NCI-H510A (cell line): Measurements from ENCODE around the gene PRSS38.

Source experiments
- DNase-seq: peaks from one replicate; lab custom pipeline; 2025; lab: John Stamatoyannopoulos, UW

Gene PRSS38

GRCh38 chr1:227779021-227779441 lies 36.4 kb upstream of the PRSS38 start:
- no peak for DNase-seq

GRCh38 chr1:227779685-227780084 lies 35.8 kb upstream of the PRSS38 start:
- no peak for DNase-seq

- no peak for DNase-seq
These were observed 35.1 kb upstream of the PRSS38 start for GRCh38 chr1:227780101-227781044.

- DNase-seq: no peak
These were observed 34.1 kb upstream of the PRSS38 start for GRCh38 chr1:227781314-227781930.

GRCh38 chr1:227782226-227782625 lies 33.2 kb upstream of the PRSS38 start:
- DNase-seq: no peak

GRCh38 chr1:227785094-227785804 lies 30.2 kb upstream of the PRSS38 start:
- DNase-seq: no peak

- no peak for DNase-seq
These were observed 29.4 kb upstream of the PRSS38 start for GRCh38 chr1:227785805-227786671.

GRCh38 chr1:227786673-227787512 lies 28.6 kb upstream of the PRSS38 start:
- DNase-seq: no peak

- peak; percentile 92 for DNase-seq
These were observed 27.8 kb upstream of the PRSS38 start for GRCh38 chr1:227787513-227788270.

- peak; percentile 80 for DNase-seq
These were observed 27.0 kb upstream of the PRSS38 start for GRCh38 chr1:227788271-227789083.

GRCh38 chr1:227789084-227790033 lies 26.1 kb upstream of the PRSS38 start:
- no peak for DNase-seq

GRCh38 chr1:227790034-227790400 lies 25.5 kb upstream of the PRSS38 start:
- no peak for DNase-seq

- DNase-seq: no peak
These were observed 24.6 kb upstream of the PRSS38 start for GRCh38 chr1:227790868-227791267.

- no peak for DNase-seq
These were observed 23.9 kb upstream of the PRSS38 start for GRCh38 chr1:227791425-227792143.

GRCh38 chr1:227792216-227793078 lies 23.0 kb upstream of the PRSS38 start:
- no peak for DNase-seq
